8988T (cell line): Measurements from ENCODE around the gene PKD2L2.
"Not testable (repeated sequence)": the region's sequence is repeated elsewhere in the genome, so short reads cannot be mapped to it uniquely, and the experiment has no call there.

ENCODE experiments used
- DNase-seq: peaks from one replicate; pipeline ENCODE4 v3.0.0; 2011

The PKD2L2 gene

DNA sequence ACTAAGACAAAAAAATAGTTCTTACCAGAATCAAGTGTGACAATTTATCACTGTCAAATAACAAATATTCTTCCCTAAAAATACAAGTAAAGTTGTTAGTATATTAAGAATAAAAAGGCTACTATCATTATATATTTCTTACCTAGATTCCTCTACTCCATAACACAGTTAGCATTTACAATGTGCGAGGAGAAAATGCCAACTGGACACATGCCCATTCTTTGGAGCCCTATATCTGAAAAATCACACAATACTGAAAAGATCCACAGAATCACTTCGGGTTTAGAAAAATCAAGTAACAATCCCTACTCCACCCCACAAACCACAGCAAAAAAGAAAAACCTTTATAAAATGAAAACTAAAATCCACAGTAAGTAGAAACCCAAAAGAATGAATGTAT is 70.9 kb downstream of the PKD2L2 start:
- DNase-seq = no peak

DNA sequence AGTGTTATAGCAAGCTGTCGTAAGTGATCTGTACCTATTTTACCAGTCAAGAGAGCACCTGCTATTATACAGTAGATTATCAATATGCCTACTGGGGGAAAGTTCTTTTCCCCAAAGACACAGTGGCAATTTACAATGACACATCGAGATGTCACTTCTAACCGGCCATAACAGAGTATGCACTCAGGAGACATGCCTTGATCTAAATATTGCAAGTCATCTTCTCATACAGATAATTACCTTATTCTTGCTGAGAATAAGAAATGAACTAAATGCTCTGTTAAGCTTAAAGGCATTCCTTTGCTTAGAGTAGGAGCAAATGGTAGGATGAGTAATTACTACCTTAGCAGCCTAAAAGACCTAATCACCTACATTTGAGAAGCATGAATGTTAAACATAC is 71.6 kb downstream of the PKD2L2 start:
- no peak for DNase-seq

DNA sequence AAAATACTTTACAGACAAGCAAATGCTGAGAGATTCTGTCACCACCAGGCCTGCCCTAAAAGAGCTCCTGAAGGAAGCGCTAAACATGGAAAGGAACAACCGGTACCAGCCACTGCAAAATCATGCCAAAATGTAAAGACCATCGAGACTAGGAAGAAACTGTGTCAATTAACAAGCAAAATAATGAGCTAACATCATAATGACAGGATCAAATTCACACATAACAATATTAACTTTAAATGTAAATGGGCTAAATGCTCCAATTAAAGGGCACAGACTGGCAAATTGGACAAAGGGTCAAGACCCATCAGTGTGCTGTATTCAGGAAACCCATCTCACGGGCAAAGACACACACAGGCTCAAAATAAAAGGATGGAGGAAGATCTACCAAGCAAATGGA is 81.1 kb downstream of the PKD2L2 start:
- not testable (repeated sequence) for DNase-seq

DNA sequence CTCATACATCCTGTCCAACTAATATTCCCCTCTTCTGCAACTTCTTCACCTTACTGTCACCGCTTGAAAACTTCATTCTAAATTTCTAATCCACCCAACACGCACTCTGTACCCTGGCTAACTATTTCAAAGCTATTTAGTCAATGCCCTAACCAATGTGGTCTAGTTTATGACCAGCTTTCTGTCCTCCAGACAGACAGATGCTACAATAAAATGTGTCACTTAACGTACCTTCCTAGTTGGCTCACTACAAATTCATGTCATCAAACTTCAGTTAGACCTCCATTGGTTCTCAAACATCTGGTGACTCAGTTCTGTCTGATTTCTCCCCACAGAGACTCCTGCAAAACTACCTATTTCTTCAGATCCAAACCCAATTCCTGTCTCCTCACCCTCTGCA is 86.0 kb downstream of the PKD2L2 start:
- no peak for DNase-seq

DNA sequence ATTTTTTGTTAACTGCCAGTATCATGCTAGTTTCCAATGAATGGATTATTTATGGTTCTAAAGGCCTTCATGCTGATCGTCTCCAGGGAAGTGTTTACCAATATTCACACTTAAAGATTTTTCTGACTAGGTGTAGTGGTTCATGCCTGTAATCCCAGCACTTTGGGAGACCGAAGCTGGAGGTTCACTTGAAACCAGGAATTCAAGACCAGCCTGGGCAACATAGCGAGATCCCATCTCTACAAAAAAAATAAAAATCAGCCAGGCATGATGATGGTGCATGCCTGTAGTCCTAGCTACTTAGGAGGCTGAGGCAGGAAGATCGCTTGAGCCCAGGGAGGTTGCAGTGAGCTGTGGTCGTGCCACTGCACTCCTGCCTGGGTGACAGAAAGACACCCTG is 100.2 kb downstream of the PKD2L2 start:
- no peak for DNase-seq
